Kidney epithelial cell (primary cell): ENCODE results near the gene RICTOR. TPM values are rescaled to one million over a fixed set of nuclear protein-coding genes. Genes with fewer than 3 reads are reported as not detected.

Experiments used
- DNase-seq: peaks from one replicate; pipeline ENCODE4 v3.0.0-alpha.2; 2010; ENCODE audit warnings: low read depth
- H3K27me3 ChIP-seq: 2 replicates; pipeline ENCODE4 v1.6.0; 2011; ENCODE audit warnings: low read length; ENCODE audit not compliant: control insufficient read depth, insufficient read depth
- H3K36me3 ChIP-seq: 2 replicates; pipeline ENCODE4 v1.5.1; 2011; ENCODE audit warnings: low read length; ENCODE audit not compliant: control insufficient read depth, insufficient read depth
- H3K4me3 ChIP-seq: 2 replicates; pipeline ENCODE4 v1.5.1; 2011; ENCODE audit warnings: low read depth, mild to moderate bottlenecking, control low read depth, low read length
- CTCF ChIP-seq: IDR thresholded peaks from 2 replicates; pipeline ENCODE4 v1.5.1; 2011; ENCODE audit warnings: mild to moderate bottlenecking, moderate library complexity, low read length, control low read depth, inconsistent platforms; ENCODE audit not compliant: insufficient read depth, poor library complexity, severe bottlenecking
- total RNA-seq: library from RNA; depleted of rRNA; stranded (reverse); fragments of >200 nt; gene quantifications from 2 replicates; pipeline ENCODE4 v1.2.3, GENCODE V29; 2015

Gene RICTOR
- total RNA-seq, 1 donor from 2014 or later = 19.9 TPM

- no peaks in the 10 kb centered on the region for H3K36me3 ChIP-seq
- H3K27me3 ChIP-seq = no peaks in the 10 kb centered on the region
- DNase-seq = no peak
- no peak for TF ChIP-seq CTCF
- no peak overlapping the region for H3K4me3 ChIP-seq
Observed at GRCh38 chr5:38948501-38948900, 125.7 kb downstream of the RICTOR start.

GRCh38 chr5:38944282-38944681, 129.9 kb downstream of the RICTOR start:
- Histone ChIP-seq H3K27me3 (no peaks in the 10 kb centered on the region), H3K4me3 (no peak overlapping the region), H3K36me3 (no peaks in the 10 kb centered on the region)
- DNase-seq = no peak
- TF ChIP-seq CTCF = no peak

GRCh38 chr5:38941912-38942311, 132.3 kb downstream of the RICTOR start:
- no peak for TF ChIP-seq CTCF
- no peaks in the 10 kb centered on the region for H3K36me3 ChIP-seq
- DNase-seq = no peak
- no peaks in the 10 kb centered on the region for H3K27me3 ChIP-seq
- H3K4me3 ChIP-seq = no peak overlapping the region

GRCh38 chr5:38940230-38940858, 133.9 kb downstream of the RICTOR start:
- H3K36me3 ChIP-seq = peaks cover 1% of the 10 kb centered on the region

GRCh38 chr5:38938973-38939372, 135.2 kb downstream of the RICTOR start:
- no peaks in the 10 kb centered on the region for H3K27me3 ChIP-seq
- peaks cover 3% of the 10 kb centered on the region for H3K36me3 ChIP-seq
- no peak for DNase-seq
- no peak for TF ChIP-seq CTCF
- no peak overlapping the region for H3K4me3 ChIP-seq

More at GRCh38 chr5:38940230-38940858, 133.9 kb downstream of the RICTOR start:
- no peak for DNase-seq
- Histone ChIP-seq H3K4me3 (no peak overlapping the region), H3K27me3 (no peaks in the 10 kb centered on the region)
- TF ChIP-seq CTCF = no peak

- H3K4me3 ChIP-seq = no peak overlapping the region
- DNase-seq = no peak
- H3K36me3 ChIP-seq = peaks cover 3% of the 10 kb centered on the region
- no peaks in the 10 kb centered on the region for H3K27me3 ChIP-seq
- no peak for TF ChIP-seq CTCF
Observed at GRCh38 chr5:38938424-38938823, 135.8 kb downstream of the RICTOR start.
